GOT3 (cell line): Measurements from ENCODE around the gene ARSG.
"Not testable (repeated sequence)": the region's sequence is repeated elsewhere in the genome, so short reads cannot be mapped to it uniquely, and the experiment has no call there.

Experiments used
- DNase-seq: peaks from one replicate; lab custom pipeline; 2025; ENCODE audit warnings: mixed read lengths; lab: John Stamatoyannopoulos, UW

ARSG gene

GRCh38 chr17:68329331-68329730, 38.0 kb downstream of the ARSG start:
- no peak for DNase-seq

GRCh38 chr17:68331932-68332331, 40.6 kb downstream of the ARSG start:
- DNase-seq: not testable (repeated sequence)

- DNase-seq: no peak
These were observed 43.1 kb downstream of the ARSG start for GRCh38 chr17:68334393-68334792.

GRCh38 chr17:68341482-68341881, 50.2 kb downstream of the ARSG start:
- DNase-seq: no peak

- no peak for DNase-seq
These were observed 52.7 kb downstream of the ARSG start for GRCh38 chr17:68343976-68344375.

GRCh38 chr17:68344701-68345136, 53.4 kb downstream of the ARSG start:
- no peak for DNase-seq

GRCh38 chr17:68346448-68346847, 55.2 kb downstream of the ARSG start:
- DNase-seq: no peak

GRCh38 chr17:68347380-68347779, 56.1 kb downstream of the ARSG start:
- no peak for DNase-seq

GRCh38 chr17:68349157-68349556, 57.9 kb downstream of the ARSG start:
- DNase-seq: no peak

GRCh38 chr17:68351395-68351794, 60.1 kb downstream of the ARSG start:
- DNase-seq: no peak

- no peak for DNase-seq
These were observed 60.7 kb downstream of the ARSG start for GRCh38 chr17:68352041-68352440.

- not testable (repeated sequence) for DNase-seq
These were observed 61.4 kb downstream of the ARSG start for GRCh38 chr17:68352671-68353070.

- DNase-seq: no peak
These were observed 61.8 kb downstream of the ARSG start for GRCh38 chr17:68353111-68353521.

- not testable (repeated sequence) for DNase-seq
These were observed 63.0 kb downstream of the ARSG start for GRCh38 chr17:68354311-68354710.

GRCh38 chr17:68355108-68355507, 63.8 kb downstream of the ARSG start:
- not testable (repeated sequence) for DNase-seq

GRCh38 chr17:68356520-68356919, 65.2 kb downstream of the ARSG start:
- no peak for DNase-seq

GRCh38 chr17:68356949-68357455, 65.7 kb downstream of the ARSG start:
- no peak for DNase-seq

GRCh38 chr17:68357886-68358285, 66.6 kb downstream of the ARSG start:
- DNase-seq: no peak

- DNase-seq: no peak
These were observed 68.7 kb downstream of the ARSG start for GRCh38 chr17:68359791-68360535.

- DNase-seq: no peak
These were observed 74.2 kb downstream of the ARSG start for GRCh38 chr17:68365469-68365868.

- DNase-seq: no peak
These were observed 77.1 kb downstream of the ARSG start for GRCh38 chr17:68368387-68368786.

GRCh38 chr17:68375566-68375965, 84.3 kb downstream of the ARSG start:
- DNase-seq: no peak

GRCh38 chr17:68376178-68376577, 84.9 kb downstream of the ARSG start:
- not testable (repeated sequence) for DNase-seq

GRCh38 chr17:68377771-68378267, 86.5 kb downstream of the ARSG start:
- DNase-seq: no peak
